HK-2 (cell line): ENCODE data around the gene DNM2.
"Not testable (repeated sequence)": the region's sequence is repeated elsewhere in the genome, so short reads cannot be mapped to it uniquely, and the experiment has no call there.

ENCODE experiments used
- DNase-seq: peaks from one replicate; pipeline ENCODE4 v3.0.0-alpha.2; 2018; ENCODE audit not compliant: unreplicated experiment

Gene DNM2

GRCh38 chr19:10725415-10725814 lies 7.5 kb downstream of the DNM2 start:
- DNase-seq, result no peak

GRCh38 chr19:10726268-10726667 lies 8.4 kb downstream of the DNM2 start:
- no peak for DNase-seq

GRCh38 chr19:10727685-10728201 lies 9.9 kb downstream of the DNM2 start:
- no peak for DNase-seq

- no peak for DNase-seq
Observed at GRCh38 chr19:10729411-10729810, 11.5 kb downstream of the DNM2 start.

GRCh38 chr19:10730932-10731331 lies 13.1 kb downstream of the DNM2 start:
- no peak for DNase-seq

- DNase-seq, result no peak
Observed at GRCh38 chr19:10735741-10736140, 17.9 kb downstream of the DNM2 start.

- DNase-seq, result no peak
Observed at GRCh38 chr19:10736189-10736588, 18.3 kb downstream of the DNM2 start.

GRCh38 chr19:10736916-10737551 lies 19.2 kb downstream of the DNM2 start:
- DNase-seq, result no peak

GRCh38 chr19:10737722-10738121 lies 19.8 kb downstream of the DNM2 start:
- DNase-seq, result no peak

GRCh38 chr19:10740798-10741197 lies 22.9 kb downstream of the DNM2 start:
- DNase-seq, result no peak

- no peak for DNase-seq
Observed at GRCh38 chr19:10742476-10742875, 24.6 kb downstream of the DNM2 start.

GRCh38 chr19:10744253-10744798 lies 26.4 kb downstream of the DNM2 start:
- no peak for DNase-seq

- no peak for DNase-seq
Observed at GRCh38 chr19:10744801-10745293, 27.0 kb downstream of the DNM2 start.

GRCh38 chr19:10746437-10746836 lies 28.6 kb downstream of the DNM2 start:
- DNase-seq, result not testable (repeated sequence)

GRCh38 chr19:10747271-10747670 lies 29.4 kb downstream of the DNM2 start:
- DNase-seq, result no peak

- no peak for DNase-seq
Observed at GRCh38 chr19:10747674-10748073, 29.8 kb downstream of the DNM2 start.

- no peak for DNase-seq
Observed at GRCh38 chr19:10748195-10748926, 30.5 kb downstream of the DNM2 start.

GRCh38 chr19:10748927-10749434 lies 31.1 kb downstream of the DNM2 start:
- peak; percentile 75 for DNase-seq

- no peak for DNase-seq
Observed at GRCh38 chr19:10749435-10750384, 31.8 kb downstream of the DNM2 start.

- no peak for DNase-seq
Observed at GRCh38 chr19:10751109-10751953, 33.5 kb downstream of the DNM2 start.
